ENCODE data around the gene TRIM58.

- no peak for TF ChIP-seq ZNF704 (tag by site-specific recombination; IDR thresholded peaks at IDR 0.05)
- no peak for TF ChIP-seq CTCF (tag by site-specific recombination; IDR thresholded peaks at IDR 0.05)
- TF ChIP-seq ZNF350 (tag by site-specific recombination; IDR thresholded peaks at IDR 0.05) = no peak
These were observed 58.1 kb downstream of the TRIM58 start for GRCh38 chr1:247914941-247915662.
